ENCODE data around the gene ZYG11B. TPM values are rescaled to one million over a fixed set of nuclear protein-coding genes. Genes with fewer than 3 reads are reported as not detected.
A peak's percentile ranks its signal among the peaks of the same experiment; 100 is the strongest.
"Not testable (repeated sequence)": the region's sequence is repeated elsewhere in the genome, so short reads cannot be mapped to it uniquely, and the experiment has no call there.

The ZYG11B gene
- total RNA-seq, 1 donor from 2014 or later, result 29.5 TPM

DNA sequence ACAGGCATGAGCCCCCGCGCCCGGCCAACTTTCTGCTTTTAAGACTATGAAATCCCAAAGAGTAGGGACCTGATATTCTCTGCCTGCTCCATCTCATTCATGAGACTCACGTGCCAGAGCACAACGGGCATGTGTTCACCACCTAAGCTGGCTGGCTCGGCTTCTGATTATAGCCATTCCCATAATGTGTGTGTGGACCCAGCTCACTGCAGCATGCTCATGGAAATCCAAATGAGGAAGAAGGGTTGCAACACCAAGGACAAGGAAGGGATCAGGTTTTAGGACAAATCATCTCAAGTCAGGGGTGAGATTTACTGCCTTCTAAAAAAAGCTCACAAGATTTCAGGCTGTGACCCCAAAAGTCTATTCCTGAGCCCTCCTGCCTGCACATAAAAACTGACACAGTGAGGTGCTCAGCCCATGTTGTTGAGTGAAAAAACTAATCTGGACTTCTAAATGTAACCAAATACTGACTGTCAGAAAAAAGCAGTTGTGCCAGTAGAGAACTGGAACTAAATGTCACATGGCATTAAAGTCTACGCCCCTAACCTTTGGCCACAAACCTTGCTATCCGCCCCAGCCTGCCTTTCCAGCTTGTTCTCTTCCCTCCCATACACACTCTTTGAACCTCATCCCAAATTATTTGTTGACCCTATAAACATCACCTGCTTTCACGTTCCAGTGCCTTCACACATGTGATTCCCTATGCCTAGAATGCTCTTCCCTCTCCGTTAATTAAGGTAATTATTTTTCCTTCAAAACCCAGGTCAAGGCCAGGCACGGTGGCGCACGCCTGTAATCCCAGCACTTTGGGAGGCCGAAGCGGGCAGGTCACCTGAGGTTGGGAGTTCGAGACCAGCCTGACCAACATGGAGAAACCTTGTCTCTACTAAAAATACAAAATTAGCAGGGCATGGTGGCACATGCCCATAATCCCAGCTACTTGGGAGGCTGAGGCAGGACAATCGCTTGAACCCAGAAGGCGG is 19.0 kb upstream of the ZYG11B start:
- DNase-seq (ENCODE audit: low read depth in 2 of 2), result no peak

DNA sequence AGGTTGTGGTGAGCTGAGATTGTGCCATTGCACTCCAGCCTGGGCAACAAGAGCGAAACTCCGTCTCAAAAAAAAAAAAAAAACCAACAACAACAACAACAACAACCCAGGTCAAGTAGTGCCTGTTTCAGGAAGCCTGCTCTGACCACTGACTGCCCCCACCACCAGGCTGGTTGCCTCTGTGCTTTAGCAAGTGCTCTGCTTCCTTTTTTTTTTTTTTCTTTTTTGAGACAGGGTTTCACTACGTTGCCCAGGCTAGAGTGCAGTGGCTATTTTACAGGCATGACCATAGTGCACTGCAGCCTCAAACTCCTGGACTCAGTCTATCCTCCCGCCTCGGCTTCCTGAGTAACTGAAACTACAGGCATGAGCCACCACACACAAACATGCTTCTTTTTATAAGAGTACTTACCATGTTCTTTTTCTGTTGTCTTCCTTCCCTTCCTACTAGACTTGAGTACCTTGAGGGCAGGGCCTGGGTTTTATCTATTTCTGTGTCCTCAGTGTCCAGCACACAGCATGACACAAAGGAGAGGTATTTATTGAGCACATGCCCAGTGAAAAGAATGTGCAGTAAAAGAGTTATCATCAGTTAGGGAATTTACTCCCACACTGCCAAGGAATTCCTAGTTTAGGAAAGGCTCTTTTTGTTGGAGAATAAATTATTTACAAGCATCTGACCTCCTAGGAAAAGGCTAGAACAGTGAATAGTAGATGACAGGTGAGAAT is 18.2 kb upstream of the ZYG11B start:
- no peak for DNase-seq (ENCODE audit: low read depth in 2 of 2)

DNA sequence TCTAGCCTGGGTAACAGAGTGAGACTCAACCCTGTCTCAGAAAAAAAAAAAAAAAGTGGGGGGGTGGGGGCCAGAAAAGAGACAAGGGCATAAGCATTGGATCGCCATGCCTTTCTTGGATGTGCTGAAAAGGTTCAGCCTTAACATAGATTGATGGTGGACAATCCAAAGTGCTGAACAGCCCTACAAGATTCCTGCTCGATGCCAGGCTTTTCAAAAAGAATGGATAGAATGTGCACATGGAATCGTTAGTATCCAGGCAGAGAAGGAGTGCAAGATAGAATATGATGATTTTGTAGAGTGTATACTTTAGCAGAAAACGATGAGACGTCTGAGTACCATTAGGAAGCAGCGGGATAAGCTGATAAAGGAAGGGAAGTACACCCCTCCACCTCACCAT is 17.2 kb upstream of the ZYG11B start:
- DNase-seq (ENCODE audit: low read depth in 2 of 2), result no peak

DNA sequence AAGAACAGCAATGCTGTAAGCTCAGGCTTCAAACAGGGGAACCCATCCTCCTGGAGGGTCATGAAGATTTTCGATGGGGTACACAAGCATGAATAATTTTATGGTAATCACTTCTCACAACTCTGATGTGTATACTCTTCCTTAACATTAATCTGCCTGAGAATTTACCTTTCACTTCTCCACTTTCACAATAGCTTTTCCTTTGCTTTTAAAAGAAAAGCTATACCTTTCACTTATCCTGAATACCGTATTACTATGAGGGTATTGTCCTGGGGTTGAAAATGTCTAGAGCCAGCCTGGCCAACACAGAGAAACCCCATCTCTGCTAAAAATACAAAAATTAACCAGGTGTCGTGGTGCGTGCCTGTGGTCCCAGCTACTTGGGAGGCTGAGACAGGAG is 12.7 kb upstream of the ZYG11B start:
- no peak for DNase-seq (ENCODE audit: low read depth in 2 of 2)

DNA sequence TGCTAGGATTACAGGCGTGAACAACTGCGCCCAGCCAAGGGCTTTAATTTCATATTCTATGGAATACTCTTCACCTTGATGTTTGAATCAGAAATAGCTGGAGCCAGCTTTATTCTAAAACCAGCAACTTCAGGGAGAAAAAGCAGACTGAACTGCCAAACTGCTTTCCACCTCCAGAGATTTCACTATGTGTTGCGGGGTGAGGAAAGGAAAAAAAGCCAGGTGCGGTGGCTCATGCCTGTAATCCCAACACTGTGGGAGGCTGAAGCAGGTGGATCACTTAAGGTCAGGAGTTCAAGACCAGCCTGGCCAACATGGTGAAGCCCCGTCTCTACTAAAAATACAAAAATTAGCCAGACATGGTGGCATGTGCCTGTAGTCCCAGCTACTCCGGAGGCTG is 11.0 kb upstream of the ZYG11B start:
- DNase-seq (ENCODE audit: low read depth in 2 of 2), result not testable (repeated sequence)

DNA sequence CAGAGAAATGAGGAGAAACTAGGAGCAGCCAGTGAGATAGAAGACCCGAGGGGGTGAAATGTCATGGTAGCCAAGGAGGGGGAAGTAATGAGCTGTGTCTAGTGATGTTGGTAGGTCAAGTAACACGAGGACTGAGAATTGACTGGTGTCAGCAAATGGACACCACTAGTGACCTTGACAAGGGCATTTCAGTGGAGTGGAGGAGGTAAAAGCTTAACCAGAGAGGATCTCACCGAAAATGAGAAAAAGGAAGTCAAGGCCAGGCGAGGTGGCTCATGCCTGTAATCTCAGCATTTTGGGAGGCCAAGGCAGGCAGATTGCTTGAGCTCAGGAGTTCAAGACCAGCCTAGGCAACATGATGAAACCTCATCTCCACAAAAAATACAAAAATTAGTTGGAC is 3.0 kb upstream of the ZYG11B start:
- DNase-seq (ENCODE audit: low read depth in 2 of 2), result no peak

DNA sequence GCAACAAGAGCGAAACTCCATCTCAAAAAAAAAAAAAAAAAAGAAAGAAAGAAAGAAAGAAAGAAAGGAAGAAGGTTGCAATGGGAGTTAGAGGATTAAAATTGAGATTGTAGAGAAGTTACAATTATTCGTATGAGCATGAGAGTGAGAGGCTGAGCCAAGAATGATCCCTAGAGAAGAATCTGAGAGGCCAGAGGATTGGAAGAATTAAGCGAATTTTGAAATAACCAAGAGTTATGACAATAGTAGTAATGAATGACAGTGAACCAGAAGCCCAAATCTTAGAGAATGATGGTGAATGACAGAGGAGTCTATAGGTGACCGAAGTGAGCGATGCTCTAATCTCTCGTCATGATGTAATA is 369 bp upstream of the ZYG11B start:
- DNase-seq (ENCODE audit: low read depth in 2 of 2), result no peak

DNA sequence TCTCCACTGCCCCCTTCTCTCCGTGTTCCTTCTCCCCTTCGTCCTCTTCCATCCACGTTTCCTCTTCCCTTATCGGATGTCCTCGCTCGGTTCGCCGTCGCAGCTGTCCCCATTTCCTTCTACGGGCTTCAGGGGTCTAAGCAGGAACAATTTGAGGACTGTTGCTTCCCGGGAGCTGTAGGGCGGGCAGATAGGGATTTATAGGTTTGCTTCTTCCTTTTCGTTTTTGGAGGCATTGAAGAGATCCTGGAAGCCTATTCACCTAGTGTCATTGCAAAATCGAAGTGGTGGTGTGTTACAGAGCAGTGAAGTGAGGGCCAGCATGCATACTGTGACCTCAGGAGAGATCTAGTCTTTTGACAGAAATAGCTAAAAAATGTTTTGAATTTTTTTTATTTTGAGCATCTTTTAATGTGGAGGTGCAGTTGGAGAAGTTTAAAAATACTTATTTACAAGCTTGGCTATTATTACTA is 897 bp downstream of the ZYG11B start:
- DNase-seq (ENCODE audit: low read depth in 2 of 2), result peak in 1 of 2 donors; percentile 10

DNA sequence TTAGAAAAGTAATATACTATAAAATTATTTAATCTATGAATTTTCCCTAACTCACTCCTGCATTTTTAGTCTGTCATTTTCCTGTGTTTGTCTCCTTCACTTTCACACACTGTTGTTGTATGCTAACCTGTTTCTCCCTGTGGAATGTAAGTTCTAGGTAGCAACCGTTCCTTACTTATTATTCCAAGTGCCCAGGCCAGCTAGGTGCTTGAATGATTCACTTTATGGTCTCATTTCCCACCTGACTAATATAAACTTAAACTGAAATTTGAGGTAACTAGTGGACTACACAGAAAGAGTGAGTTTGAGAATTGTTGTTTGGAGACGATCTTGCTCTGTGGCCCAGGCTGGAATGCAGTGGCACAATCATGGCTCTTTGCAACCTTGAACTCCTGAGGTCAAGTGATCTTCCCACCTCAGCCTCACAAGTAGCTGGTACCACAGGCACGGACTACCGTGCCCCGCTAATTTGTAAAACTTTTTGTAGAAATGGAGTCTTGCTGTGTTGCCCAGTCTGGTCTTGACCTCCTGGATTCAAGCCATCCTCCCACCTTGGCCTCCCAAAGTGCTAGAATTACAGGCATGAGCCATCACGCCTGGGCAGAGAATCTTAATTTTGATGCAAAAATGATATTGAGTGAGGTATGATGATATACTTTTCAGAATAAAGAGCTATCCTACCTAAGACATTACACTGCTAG is 1.9 kb downstream of the ZYG11B start:
- DNase-seq (ENCODE audit: low read depth in 2 of 2), result no peak

DNA sequence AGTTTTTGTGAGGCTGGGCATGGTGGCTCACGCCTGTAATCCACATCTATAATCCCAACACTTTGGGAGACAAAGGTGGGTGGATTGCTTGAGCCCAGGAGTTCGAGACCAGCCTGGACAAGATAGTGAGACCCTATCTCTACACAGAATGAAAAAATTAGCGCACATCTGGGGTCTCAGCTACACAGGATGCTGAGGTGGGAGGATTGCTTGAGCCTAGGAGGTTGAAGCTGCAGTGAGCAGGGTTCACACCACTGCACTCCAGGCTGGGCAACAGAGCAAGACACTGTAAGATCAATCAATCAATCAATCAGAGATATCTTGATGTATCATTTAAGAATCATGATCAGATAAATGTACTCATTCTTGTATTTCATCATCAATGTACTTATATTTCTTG is 7.1 kb downstream of the ZYG11B start:
- DNase-seq (ENCODE audit: low read depth in 2 of 2), result no peak

DNA sequence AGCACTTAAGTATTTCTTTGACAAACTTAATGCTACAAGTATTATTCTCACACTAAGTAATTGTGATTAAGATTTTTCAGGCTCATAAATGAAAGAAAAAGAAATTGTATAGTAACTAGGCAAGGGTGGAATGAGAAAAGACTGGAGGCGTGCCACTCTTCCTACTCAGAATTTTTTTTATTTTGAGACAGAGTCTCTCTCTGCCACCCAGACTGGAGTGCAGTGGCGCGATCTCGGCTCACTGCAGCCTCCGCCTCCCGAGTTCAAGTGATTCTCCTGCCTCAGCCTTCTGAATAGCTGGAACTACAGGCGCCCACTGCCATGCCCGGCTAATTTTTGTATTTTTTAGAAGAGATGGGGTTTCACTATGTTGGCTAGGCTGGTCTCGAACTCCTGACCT is 9.1 kb downstream of the ZYG11B start:
- DNase-seq (ENCODE audit: low read depth in 2 of 2), result not testable (repeated sequence)

DNA sequence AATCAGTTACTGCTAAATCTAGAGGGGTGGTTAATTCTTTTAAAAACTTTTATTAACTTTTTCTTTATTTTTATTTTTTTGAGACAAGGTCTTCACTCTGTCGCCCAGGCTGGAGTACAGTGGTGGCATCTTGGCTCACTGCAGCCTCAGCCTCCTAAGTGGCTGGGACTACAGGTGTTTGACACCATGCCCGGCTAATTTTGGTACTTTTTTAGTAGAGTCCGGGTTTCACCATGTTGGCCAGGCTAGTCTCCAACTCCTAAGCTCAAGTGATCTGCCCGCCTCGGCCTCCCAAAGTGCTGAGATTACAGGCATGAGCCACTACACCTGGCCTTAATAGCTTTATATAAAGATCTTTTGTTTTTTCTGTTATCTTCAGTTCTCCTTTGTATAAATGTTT is 11.9 kb downstream of the ZYG11B start:
- DNase-seq (ENCODE audit: low read depth in 2 of 2), result no peak

DNA sequence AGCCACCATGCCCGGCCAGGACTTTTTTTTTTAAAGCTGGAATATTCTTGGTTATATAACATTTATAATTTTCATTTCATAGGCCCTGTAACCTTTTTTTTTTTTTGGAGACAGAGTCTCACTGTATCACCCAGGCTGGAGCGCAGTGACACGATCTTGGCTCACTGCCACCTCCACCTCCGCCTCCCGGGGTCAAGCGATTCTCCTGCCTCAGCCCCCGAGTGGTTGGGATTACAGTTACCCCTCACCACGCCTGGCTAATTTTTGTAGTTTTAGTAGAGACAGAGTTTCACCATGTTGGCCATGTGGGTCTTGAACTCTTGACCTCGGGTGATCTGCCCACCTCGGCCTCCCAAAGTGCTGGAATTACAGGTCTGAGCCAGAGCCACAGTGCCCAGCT is 12.6 kb downstream of the ZYG11B start:
- DNase-seq (ENCODE audit: low read depth in 2 of 2), result no peak

DNA sequence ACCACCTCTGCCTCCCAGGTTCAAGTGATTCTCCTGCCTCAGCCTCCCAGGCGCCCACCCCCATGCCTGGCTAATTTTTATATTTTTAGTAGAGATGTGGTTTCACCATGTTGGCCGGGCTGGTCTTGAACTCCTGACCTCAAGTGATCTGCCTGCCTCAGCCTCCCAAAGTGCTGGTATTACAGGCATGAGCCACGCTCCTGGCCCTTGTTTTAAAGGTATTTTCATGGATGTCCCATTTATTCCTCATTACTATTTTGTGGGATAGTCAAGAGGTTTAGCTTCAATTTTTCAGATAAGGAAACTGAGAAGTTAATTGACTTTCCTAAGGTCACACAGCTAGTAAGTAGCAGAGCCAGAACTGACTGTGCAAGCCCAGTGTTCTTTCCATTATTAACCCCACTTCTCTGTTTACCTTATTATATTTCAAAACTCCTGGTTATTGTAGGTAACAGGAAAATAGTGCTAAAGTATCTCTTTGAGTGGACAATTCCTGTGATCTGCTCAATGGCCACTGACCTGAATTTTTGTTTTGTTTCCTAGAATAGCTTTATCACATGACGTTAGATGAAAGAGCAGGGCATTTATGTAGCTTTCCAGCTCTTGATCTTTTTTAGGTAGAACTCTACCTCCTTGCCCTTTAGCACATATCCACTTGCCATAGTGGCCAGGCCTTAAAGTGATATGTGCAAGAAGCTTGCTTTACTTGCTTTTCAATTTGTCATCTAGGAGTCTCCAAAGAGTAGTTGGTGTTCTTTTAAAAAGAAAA is 13.6 kb downstream of the ZYG11B start:
- DNase-seq (ENCODE audit: low read depth in 2 of 2), result peak; percentile 13 to 15

DNA sequence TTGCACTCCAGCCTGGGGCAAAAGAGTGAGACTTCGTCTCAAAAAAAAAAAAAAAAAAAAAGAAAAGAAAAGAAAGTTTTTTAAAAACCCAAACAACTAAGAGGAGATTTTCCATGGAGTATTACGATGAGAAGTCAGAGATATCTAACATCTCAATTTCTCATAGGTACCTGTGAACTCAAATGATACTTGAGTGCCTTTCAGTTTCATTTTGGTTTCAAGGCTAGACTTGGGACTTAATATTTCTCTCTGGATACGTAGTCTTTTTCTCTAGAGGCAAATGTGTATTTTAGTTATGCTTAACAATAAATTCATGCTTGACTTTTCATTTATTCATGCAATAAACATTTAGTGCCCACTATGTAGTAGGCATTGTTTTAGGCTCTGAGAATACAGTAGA is 15.0 kb downstream of the ZYG11B start:
- no peak for DNase-seq (ENCODE audit: low read depth in 2 of 2)

DNA sequence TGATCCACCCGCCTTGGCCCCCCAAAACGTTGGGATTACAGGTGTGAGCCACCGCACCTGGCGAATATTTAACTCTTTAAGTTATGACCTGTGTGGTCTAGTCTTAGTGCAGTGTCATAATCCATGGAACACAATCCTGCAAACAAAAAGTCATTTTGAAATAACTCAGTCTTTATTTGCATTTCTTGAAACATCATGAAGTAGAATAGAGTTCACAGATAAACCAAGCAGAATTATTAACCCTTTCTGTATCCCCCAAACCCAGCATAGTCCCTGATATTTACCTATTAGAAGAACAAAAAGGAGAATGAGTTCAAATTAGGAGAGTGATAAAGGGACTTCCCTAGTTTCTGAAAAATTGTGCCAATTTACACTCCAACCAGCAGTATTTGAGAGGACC is 19.9 kb downstream of the ZYG11B start:
- no peak for DNase-seq (ENCODE audit: low read depth in 2 of 2)

DNA sequence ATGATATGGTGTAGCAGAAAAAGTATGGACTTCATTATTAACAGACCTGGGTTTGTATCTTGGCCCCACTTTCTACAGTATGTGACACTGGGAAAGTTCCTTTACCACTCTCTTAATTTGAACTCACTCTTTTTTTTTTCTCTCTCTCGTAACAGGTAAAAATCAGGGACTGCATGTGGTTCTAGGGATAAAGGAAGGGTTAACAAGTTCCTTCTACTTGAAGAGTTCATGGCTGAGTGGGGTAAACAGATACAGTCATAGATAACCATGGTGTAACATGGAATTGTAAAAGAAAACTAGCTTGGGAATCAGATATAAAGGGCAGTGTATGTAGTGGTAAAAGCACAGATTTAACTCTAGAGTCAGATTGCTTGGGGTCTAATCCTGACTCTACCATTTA is 21.2 kb downstream of the ZYG11B start:
- DNase-seq (ENCODE audit: low read depth in 2 of 2), result no peak

DNA sequence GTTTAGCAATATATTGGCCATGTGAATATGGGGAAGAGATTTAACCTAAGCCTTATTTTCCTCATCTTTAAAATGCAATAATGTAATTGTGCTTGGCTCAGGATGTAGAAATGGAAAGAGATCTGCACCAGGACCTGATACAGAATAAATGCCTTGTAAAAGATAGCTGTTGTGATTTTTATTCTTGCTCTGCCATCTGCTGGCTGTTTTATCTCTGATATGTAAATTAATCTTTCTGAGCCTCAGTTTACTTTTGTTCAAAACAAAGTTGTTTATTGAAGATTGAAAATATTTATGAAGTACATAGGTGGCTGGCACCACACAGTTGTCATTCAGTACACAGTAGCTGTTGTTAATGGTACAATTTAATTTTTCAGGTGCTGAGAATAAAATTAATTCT is 21.9 kb downstream of the ZYG11B start:
- peak in 1 of 2 donors; percentile 10 for DNase-seq (ENCODE audit: low read depth in 2 of 2)

DNA sequence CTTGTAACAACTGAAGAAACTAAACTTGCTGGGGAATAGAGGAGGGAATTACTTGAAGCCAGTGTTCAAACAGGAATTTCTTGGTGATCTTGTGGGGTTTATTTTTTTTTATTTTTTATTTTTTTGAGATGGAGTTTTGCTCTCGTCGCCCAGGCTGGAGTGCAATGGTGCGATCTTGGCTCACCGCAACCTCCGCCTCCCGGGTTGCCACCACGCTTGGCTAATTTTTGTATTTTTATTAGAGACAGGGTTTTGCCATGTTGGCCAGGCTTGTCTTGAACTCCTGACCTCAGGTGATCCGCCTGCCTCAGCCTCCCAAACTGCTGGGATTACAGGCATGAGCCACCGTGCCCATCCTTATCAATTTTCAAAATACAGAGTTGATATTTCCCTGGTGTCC is 23.2 kb downstream of the ZYG11B start:
- not testable (repeated sequence) for DNase-seq (ENCODE audit: low read depth in 2 of 2)

DNA sequence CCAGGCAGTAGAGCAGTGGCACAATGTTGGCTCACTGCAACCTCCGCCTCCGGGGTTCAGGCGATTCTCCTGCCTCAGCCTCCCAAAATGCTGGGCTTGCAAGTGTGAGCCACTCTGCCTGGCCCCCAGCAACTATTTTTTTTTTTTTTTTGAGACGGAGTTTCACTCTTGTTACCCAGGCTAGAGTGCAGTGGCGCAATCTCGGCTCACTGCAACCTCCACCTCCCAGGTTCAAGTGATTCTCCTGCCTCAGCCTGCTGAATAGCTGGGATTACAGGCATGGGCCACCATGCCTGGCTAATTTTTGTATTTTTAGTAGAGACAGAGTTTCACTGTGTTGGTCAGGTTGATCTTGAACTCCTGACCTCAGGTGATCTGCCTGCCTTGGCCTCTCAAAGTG is 23.9 kb downstream of the ZYG11B start:
- DNase-seq (ENCODE audit: low read depth in 2 of 2), result not testable (repeated sequence)
